Subcutaneous adipose tissue (tissue), 4 donors: ENCODE measurements around the gene GPC3. TPM values are rescaled to one million over a fixed set of nuclear protein-coding genes. Genes with fewer than 3 reads are reported as not detected.

Experiments used
- total RNA-seq, 4 donors: library from RNA; depleted of rRNA; stranded (reverse); fragments of >200 nt; gene quantifications; one replicate each; pipeline ENCODE4 v1.1.0, GENCODE V29; 2016
- TF ChIP-seq, protein P1 (sequence below): fragments of 450-650 bp; IDR thresholded peaks from one replicate; pipeline ENCODE4 v1.5.1; 2016; ENCODE audit warnings: low read depth, mild to moderate bottlenecking, control low read depth, antibody characterized with exemption, moderate library complexity

GPC3 gene
- total RNA-seq, 4 donors from 2014 or later = 61.8 to 142 (median 84.5) TPM

DNA sequence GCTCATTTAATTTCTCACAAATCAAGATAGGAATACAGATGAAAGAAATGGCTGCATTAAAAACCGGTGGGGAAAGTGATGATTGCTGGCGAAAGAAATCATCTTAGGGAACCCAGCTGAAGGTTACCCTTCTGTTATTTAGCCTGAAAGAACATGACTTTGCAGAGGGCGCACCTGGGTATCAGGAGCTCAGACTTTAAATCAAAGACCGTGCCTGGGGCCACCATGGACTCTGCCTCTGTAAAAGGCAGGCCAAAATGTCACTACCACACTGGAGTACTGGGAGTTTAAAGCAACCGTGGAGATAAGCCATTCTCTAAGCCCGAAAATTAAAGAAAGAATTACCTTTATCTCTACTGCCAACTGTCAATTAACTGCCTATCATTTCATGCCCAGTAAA is 24.3 kb downstream of the GPC3 start:
- TF ChIP-seq, protein P1, sequence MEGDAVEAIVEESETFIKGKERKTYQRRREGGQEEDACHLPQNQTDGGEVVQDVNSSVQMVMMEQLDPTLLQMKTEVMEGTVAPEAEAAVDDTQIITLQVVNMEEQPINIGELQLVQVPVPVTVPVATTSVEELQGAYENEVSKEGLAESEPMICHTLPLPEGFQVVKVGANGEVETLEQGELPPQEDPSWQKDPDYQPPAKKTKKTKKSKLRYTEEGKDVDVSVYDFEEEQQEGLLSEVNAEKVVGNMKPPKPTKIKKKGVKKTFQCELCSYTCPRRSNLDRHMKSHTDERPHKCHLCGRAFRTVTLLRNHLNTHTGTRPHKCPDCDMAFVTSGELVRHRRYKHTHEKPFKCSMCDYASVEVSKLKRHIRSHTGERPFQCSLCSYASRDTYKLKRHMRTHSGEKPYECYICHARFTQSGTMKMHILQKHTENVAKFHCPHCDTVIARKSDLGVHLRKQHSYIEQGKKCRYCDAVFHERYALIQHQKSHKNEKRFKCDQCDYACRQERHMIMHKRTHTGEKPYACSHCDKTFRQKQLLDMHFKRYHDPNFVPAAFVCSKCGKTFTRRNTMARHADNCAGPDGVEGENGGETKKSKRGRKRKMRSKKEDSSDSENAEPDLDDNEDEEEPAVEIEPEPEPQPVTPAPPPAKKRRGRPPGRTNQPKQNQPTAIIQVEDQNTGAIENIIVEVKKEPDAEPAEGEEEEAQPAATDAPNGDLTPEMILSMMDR = no peak

DNA sequence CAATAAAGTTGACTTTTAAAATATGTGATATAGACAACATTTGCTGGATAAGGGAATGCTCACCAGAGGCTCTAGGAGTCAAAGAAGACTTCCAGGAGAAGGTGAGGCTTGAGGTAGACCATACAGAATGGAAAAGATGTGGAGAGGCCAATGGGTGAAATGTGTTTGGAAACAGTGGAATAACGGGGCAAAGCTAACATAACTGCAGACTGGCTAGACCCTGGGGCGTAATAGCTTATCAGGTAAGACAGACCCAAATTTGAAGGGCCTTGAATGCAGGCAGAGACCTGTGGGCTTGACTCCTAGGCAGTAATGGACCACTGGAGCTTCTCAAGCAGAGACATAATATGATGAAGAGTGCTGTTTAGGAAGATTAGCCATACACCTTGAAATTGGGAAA is 25.4 kb downstream of the GPC3 start:
- TF ChIP-seq, protein P1 = no peak

DNA sequence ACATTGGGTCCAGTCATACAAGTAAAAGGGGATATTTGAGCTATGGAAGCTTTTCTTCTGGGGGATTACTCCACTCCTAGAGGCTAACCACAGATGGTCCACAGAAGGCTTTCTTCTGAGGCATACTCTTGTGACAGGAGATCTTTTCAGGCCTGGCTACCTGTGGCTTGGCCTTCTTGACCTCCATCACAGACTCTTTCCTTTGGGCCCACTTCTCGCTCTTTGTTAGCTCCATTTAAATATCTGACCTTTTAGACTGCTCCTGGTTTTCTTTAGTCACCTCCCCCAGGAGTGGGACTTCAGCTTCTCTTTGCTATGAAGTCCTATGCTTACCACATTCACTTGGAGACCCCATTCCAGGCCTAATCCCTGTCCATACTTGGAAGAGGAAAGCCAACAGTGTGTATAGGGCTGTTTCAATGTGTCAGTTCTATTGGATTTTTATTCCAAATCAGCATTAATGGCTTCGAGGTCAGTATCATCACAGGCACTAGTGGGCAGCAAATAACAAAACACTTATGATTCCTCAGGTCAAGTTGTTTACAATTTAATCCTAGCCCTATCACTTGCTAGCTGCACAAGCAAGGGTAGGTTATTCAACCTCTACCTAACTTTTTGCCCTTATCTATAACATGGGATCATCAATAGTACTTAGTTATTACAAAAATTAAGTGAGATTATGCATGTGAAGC is 26.3 kb downstream of the GPC3 start:
- TF ChIP-seq, protein P1 = no peak

DNA sequence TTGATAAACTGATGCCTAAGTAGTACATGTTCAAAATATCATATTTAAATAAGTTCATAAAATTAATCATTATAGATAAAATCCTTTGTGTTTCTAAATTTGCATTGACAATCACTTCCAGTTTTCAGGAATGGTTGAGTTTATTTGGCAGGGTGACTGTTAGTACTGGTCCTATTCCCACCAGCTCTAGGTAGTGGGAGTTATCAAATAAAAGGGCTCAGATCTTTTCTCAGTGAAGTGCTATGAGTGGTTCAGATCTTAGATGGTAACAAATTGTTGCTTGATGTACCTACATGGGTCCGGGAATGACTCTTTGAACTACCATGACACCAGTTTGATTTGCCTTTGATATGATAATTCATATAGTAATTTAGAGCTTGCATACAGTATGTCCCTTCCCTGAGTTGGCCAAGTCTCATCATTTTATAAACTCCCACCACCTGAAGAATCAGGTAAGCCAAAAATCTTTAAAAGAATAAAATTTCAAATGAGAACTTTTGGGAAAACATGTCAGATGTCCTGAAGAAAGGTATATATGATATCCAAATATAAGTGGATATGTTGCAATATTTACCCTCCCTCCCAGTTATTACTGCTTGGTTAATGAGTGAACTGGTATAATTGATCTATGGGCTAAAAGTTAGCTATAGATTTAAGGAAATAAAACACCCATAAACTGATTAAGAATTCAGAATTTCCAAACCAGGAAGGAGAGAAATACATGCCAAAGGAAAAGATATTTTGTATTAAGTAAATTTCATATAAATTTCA is 28.6 kb downstream of the GPC3 start:
- TF ChIP-seq, protein P1 = no peak

DNA sequence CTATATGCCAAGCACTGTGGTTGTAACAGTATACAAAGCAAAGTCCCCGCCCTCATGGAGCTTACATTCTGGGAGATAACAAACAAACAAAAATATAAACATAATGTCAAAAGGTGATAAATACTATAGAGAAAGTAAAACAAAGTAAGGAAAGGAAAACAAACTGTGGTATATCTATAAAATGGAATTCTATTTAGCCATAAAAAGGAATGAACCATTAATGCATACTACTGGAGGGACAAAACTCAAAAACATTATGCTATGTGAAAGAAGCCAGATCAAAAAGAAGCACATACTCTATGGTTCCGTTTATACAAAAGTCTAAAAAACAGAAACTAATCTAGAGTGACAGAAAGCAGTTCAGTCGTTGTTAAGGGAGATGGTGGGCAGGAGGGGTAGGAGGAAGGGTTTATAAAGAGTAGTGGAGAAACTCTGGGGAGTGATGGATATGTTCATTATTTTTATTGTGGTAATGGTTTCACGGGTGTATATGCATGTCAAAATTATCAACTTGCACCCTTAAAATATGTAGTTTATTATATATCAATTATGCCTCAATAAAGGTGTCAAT is 31.5 kb downstream of the GPC3 start:
- TF ChIP-seq, protein P1 = no peak

DNA sequence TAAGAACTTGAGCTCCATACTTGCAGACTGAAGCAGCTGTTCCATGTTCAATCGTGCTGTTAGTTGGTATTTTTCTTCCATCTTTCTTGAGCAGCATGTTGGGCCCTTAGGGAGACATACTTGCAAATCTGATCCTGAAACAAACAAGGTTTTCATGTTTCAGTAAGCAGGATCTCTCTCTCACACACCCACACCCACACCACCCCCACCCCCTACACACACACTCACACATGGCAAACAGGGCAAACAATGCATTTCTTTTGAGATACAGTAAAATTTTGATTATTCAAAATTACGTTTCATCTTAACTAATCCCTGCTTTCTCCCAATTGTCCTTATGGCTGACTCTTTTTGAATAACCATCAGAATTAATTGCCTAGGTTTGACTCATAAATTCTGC is 32.3 kb downstream of the GPC3 start:
- TF ChIP-seq, protein P1 = no peak

DNA sequence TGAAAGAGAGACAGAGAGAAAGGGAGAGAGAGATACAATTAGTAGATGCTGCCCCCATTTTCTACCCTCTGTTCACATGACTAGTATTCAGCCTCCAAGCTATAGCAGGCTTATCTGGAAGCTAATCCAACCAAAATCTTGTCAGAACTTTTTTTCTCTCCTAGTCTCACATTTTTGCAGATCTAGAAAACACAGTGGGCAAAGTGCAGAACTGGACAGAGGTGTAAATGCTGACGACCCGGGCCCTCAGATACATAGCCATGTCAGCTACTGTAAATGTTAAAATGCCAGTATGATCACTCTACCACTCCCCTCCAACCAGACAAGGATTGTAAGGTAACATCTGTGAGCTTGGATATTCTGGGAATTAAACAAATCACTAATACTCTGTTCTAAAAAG is 34.3 kb downstream of the GPC3 start:
- TF ChIP-seq, protein P1 = no peak
